T-cell (primary cell): Measurements from ENCODE around the gene RPS25. TPM values are rescaled to one million over a fixed set of nuclear protein-coding genes. Genes with fewer than 3 reads are reported as not detected.

Source experiments
- ATAC-seq, 4 experiments: fragments of 200-7000 bp in 3 of 4; fragments of 150-1000 bp in 1 of 4; cut with Tn5 transposase; replicated peaks in 1 of 4; 1 replicate in 3 of 4; 2 replicates in 1 of 4; pipeline ENCODE4 v1.10.0; 2021; ENCODE audit warnings: moderate library complexity in 3 of 4, mild to moderate bottlenecking in 2 of 4, moderate number of reproducible peaks in 1 of 4
- CTCF ChIA-PET, 2 donors: fragments of 300-600 bp; sonication (Branson Sonifier 250); formaldehyde crosslinking; loops; one replicate each; lab custom pipeline; 2022; ENCODE audit warnings: antibody characterized with exemption in 2 of 2; lab: Charles Lee
- POLR2A ChIA-PET, 2 donors: fragments of 300-600 bp; sonication (Branson Sonifier 250); formaldehyde crosslinking; loops; one replicate each; lab custom pipeline; 2022; ENCODE audit warnings: antibody characterized with exemption in 2 of 2; lab: Charles Lee
- DNase-seq, 35 experiments: peaks; one replicate each; pipeline versions ENCODE4 v3.0.0 to v3.0.0-alpha.2; 2013 to 2023
- H3K27ac ChIP-seq: one replicate; pipeline ENCODE4 v1.5.1; 2013; ENCODE audit warnings: low read length
- H3K27me3 ChIP-seq, 2 experiments: replicated peaks in 1 of 2; 1 replicate in 1 of 2; 2 replicates in 1 of 2; pipeline versions ENCODE4 v1.6.1 to v1.7.0; 2013; ENCODE audit warnings: low read length in 1 of 2, mixed read lengths in 1 of 2; ENCODE audit not compliant: control insufficient read depth in 2 of 2, insufficient read depth in 2 of 2; ENCODE audit errors: extremely low read depth in 1 of 2
- H3K36me3 ChIP-seq, 2 donors: 1 replicate in 1 of 2; 2 replicates in 1 of 2; pipeline versions ENCODE4 v1.6.1 to v1.7.0; 2013; ENCODE audit warnings: low read length in 1 of 2; ENCODE audit not compliant: control insufficient read depth in 2 of 2, insufficient read depth in 1 of 2; ENCODE audit errors: extremely low read depth in 1 of 2
- H3K4me1 ChIP-seq, 2 experiments: 1 replicate in 1 of 2; 2 replicates in 1 of 2; pipeline versions ENCODE4 v1.6.1 to v1.7.0; 2013; ENCODE audit warnings: low read length in 2 of 2, mixed read lengths in 1 of 2; ENCODE audit not compliant: insufficient read depth in 2 of 2, control insufficient read depth in 1 of 2; ENCODE audit errors: extremely low read depth in 1 of 2
- H3K4me3 ChIP-seq, 2 donors: 1 replicate in 1 of 2; 2 replicates in 1 of 2; pipeline versions ENCODE4 v1.5.1 to v1.7.0; 2013; ENCODE audit warnings: mild to moderate bottlenecking in 2 of 2, low read length in 1 of 2, moderate library complexity in 1 of 2; ENCODE audit not compliant: control insufficient read depth in 1 of 2; ENCODE audit errors: extremely low read depth in 1 of 2
- H3K9me3 ChIP-seq: 2 replicates; pipeline ENCODE4 v1.7.0; 2013
- H3K27ac Mint-ChIP-seq, 2 donors: one replicate each; pipeline ENCODE4 v1.8.0; 2020 to 2021; ENCODE audit warnings: mild to moderate bottlenecking in 2 of 2, mixed read lengths in 2 of 2
- H3K27me3 Mint-ChIP-seq, 2 donors: one replicate each; pipeline ENCODE4 v1.8.0; 2021 to 2022; ENCODE audit warnings: mixed read lengths in 2 of 2
- H3K36me3 Mint-ChIP-seq: one replicate; pipeline ENCODE4 v1.8.0; 2021; ENCODE audit warnings: mixed read lengths
- H3K4me1 Mint-ChIP-seq, 3 donors: one replicate each; pipeline ENCODE4 v1.8.0; 2020 to 2022; ENCODE audit warnings: mixed read lengths in 3 of 3, mild to moderate bottlenecking in 1 of 3
- H3K4me3 Mint-ChIP-seq, 3 donors: one replicate each; pipeline ENCODE4 v1.8.0; 2020 to 2022; ENCODE audit warnings: mild to moderate bottlenecking in 3 of 3, mixed read lengths in 3 of 3, moderate library complexity in 3 of 3
- H3K9me3 Mint-ChIP-seq, 3 donors: one replicate each; pipeline ENCODE4 v1.8.0; 2020 to 2022; ENCODE audit warnings: mixed read lengths in 3 of 3
- WGBS: methylation state at CpG from one replicate; pipeline ENCODE4 v1.1.5; 2013; ENCODE audit warnings: missing lambda C conversion rate; ENCODE audit not compliant: insufficient coverage; 5-methylcytosine and 5-hydroxymethylcytosine counted together
- total RNA-seq, 35 experiments: library from RNA in 6 of 35; stranded (reverse) in 6 of 35; fragments of 120-200 nt in 1 of 35; gene quantifications; one replicate each; pipeline versions ENCODE4 v1.2.1 to v1.2.4 and lab custom pipeline; 2013 to 2026

RPS25 gene
- total RNA-seq, 5 donors from 2014 or later (not counting 1 experiment from before 2014, with no cell fraction given) = 1,733 to 2,728 (median 2,161) TPM

GRCh38 chr11:119029069-119029339 is 10.9 kb upstream of the RPS25 start:
- Histone ChIP-seq H3K36me3 (peaks cover 5 to 25% of the 10 kb centered on the region in 2 donors), H3K27me3 (no peaks in the 10 kb centered on the region), H3K9me3 (no peaks in the 10 kb centered on the region), H3K4me1 (peaks cover 0 to 34% of the 10 kb centered on the region in 2 experiments), H3K4me3 (no peak overlapping the region), H3K27ac (peak overlapping the region; percentile 72)
- WGBS = 67% methylated on average over 1 of the region's 1 CpG
- ChIA-PET POLR2A (interaction anchor here in 1 of 2 donors (0.6 kb wide), 1 partner anchor 11 kb away, joined by 3 read pairs; no protein-coding TSS in a partner anchor), CTCF (no interaction called here)
- H3K9me3 Mint-ChIP-seq = no peaks in the 10 kb centered on the region
- peaks cover 14% of the 10 kb centered on the region for H3K36me3 Mint-ChIP-seq
- ATAC-seq = no peak
- H3K4me3 Mint-ChIP-seq = peak overlapping the region; percentile 72 to 87 (median 78)
- H3K27ac Mint-ChIP-seq = peak overlapping the region; percentile 57 to 84
- peaks cover 15 to 32% (median 26%) of the 10 kb centered on the region in 3 donors for H3K4me1 Mint-ChIP-seq
- DNase-seq = no peak
- no peaks in the 10 kb centered on the region for H3K27me3 Mint-ChIP-seq

GRCh38 chr11:119028346-119029068 is 10.4 kb upstream of the RPS25 start:
- POLR2A ChIA-PET = no interaction called here

GRCh38 chr11:119027561-119028345 is 9.6 kb upstream of the RPS25 start:
- peak overlapping the region in 1 of 3 donors; percentile 6 for H3K4me3 Mint-ChIP-seq
- peaks cover 20% of the 10 kb centered on the region for H3K36me3 Mint-ChIP-seq
- ChIA-PET CTCF (no interaction called here), POLR2A (no interaction called here)
- Histone ChIP-seq H3K36me3 (peaks cover 5 to 37% of the 10 kb centered on the region in 2 donors), H3K4me1 (peaks cover 0 to 34% of the 10 kb centered on the region in 2 experiments), H3K4me3 (no peak overlapping the region), H3K27ac (no peak overlapping the region), H3K9me3 (no peaks in the 10 kb centered on the region), H3K27me3 (no peaks in the 10 kb centered on the region)
- H3K27ac Mint-ChIP-seq = peak overlapping the region in 1 of 2 donors; percentile 55
- DNase-seq (no peak), ATAC-seq (no peak)
- H3K9me3 Mint-ChIP-seq = no peaks in the 10 kb centered on the region
- WGBS = 100% methylated on average over 1 of the region's 9 CpGs
- H3K4me1 Mint-ChIP-seq = peaks cover 23 to 41% (median 36%) of the 10 kb centered on the region in 3 donors
- no peaks in the 10 kb centered on the region for H3K27me3 Mint-ChIP-seq

More at GRCh38 chr11:119028346-119029068, 10.4 kb upstream of the RPS25 start:
- peaks cover 19 to 37% (median 31%) of the 10 kb centered on the region in 3 donors for H3K4me1 Mint-ChIP-seq
- Histone ChIP-seq H3K27ac (peak overlapping the region; percentile 72), H3K9me3 (no peaks in the 10 kb centered on the region), H3K36me3 (peaks cover 5 to 30% of the 10 kb centered on the region in 2 donors), H3K27me3 (no peaks in the 10 kb centered on the region), H3K4me3 (no peak overlapping the region), H3K4me1 (peaks cover 0 to 34% of the 10 kb centered on the region in 2 experiments)
- no peaks in the 10 kb centered on the region for H3K27me3 Mint-ChIP-seq
- peak overlapping the region; percentile 57 to 84 for H3K27ac Mint-ChIP-seq
- H3K36me3 Mint-ChIP-seq = peaks cover 16% of the 10 kb centered on the region
- WGBS = 93% methylated on average over 9 of the region's 9 CpGs
- peak overlapping the region; percentile 72 to 87 (median 78) for H3K4me3 Mint-ChIP-seq
- no peaks in the 10 kb centered on the region for H3K9me3 Mint-ChIP-seq
- DNase-seq (no peak), ATAC-seq (no peak)
- CTCF ChIA-PET = no interaction called here

GRCh38 chr11:119026970-119027369 is 8.8 kb upstream of the RPS25 start:
- Mint-ChIP-seq H3K4me3 (no peak overlapping the region), H3K36me3 (peaks cover 20% of the 10 kb centered on the region), H3K9me3 (no peaks in the 10 kb centered on the region), H3K4me1 (peaks cover 25 to 45% (median 38%) of the 10 kb centered on the region in 3 donors), H3K27ac (peak overlapping the region in 1 of 2 donors; percentile 17), H3K27me3 (no peaks in the 10 kb centered on the region)
- peaks cover 5 to 44% of the 10 kb centered on the region in 2 donors for H3K36me3 ChIP-seq
- no peak for DNase-seq
- WGBS = no CpG with 5 or more reads among the region's 2 CpGs
- ATAC-seq = no peak
- H3K4me3 ChIP-seq = no peak overlapping the region
- H3K4me1 ChIP-seq = peaks cover 0 to 34% of the 10 kb centered on the region in 2 experiments
- no peaks in the 10 kb centered on the region for H3K27me3 ChIP-seq
- no peaks in the 10 kb centered on the region for H3K9me3 ChIP-seq
- no peak overlapping the region for H3K27ac ChIP-seq
- ChIA-PET POLR2A (no interaction called here), CTCF (no interaction called here)

- peak overlapping the region in 1 of 2 donors; percentile 34 for H3K27ac Mint-ChIP-seq
- H3K27me3 Mint-ChIP-seq = no peaks in the 10 kb centered on the region
- DNase-seq = no peak
- H3K4me3 Mint-ChIP-seq = no peak overlapping the region
- H3K4me1 ChIP-seq = peaks cover 0 to 36% of the 10 kb centered on the region in 2 experiments
- H3K27ac ChIP-seq = no peak overlapping the region
- no peak for ATAC-seq
- peaks cover 5 to 52% of the 10 kb centered on the region in 2 donors for H3K36me3 ChIP-seq
- no peak overlapping the region for H3K4me3 ChIP-seq
- H3K9me3 ChIP-seq = no peaks in the 10 kb centered on the region
- ChIA-PET CTCF (interaction anchor here in 1 of 2 donors (0.6 kb wide), 1 partner anchor 34 kb away, joined by 3 read pairs; no protein-coding TSS in a partner anchor), POLR2A (no interaction called here)
- no peaks in the 10 kb centered on the region for H3K27me3 ChIP-seq
- peaks cover 33 to 48% (median 46%) of the 10 kb centered on the region in 3 donors for H3K4me1 Mint-ChIP-seq
- no peaks in the 10 kb centered on the region for H3K9me3 Mint-ChIP-seq
- H3K36me3 Mint-ChIP-seq = peaks cover 28% of the 10 kb centered on the region
- 97% methylated on average over 14 of the region's 16 CpGs for WGBS
These were observed 8.0 kb upstream of the RPS25 start for GRCh38 chr11:119025978-119026766.

- no peak overlapping the region for H3K4me3 Mint-ChIP-seq
- H3K9me3 Mint-ChIP-seq = no peaks in the 10 kb centered on the region
- peak overlapping the region; percentile 34 for H3K27ac Mint-ChIP-seq
- peaks cover 0 to 38% of the 10 kb centered on the region in 2 experiments for H3K4me1 ChIP-seq
- ChIA-PET POLR2A (no interaction called here), CTCF (no interaction called here)
- H3K4me1 Mint-ChIP-seq = peaks cover 35 to 55% (median 48%) of the 10 kb centered on the region in 3 donors
- H3K36me3 ChIP-seq = peaks cover 5 to 55% of the 10 kb centered on the region in 2 donors
- peaks cover 29% of the 10 kb centered on the region for H3K36me3 Mint-ChIP-seq
- WGBS = 93% methylated on average over 4 of the region's 5 CpGs
- DNase-seq (no peak), ATAC-seq (no peak)
- H3K4me3 ChIP-seq = no peak overlapping the region
- H3K27me3 Mint-ChIP-seq = no peaks in the 10 kb centered on the region
- no peak overlapping the region for H3K27ac ChIP-seq
- no peaks in the 10 kb centered on the region for H3K9me3 ChIP-seq
- no peaks in the 10 kb centered on the region for H3K27me3 ChIP-seq
These were observed 7.4 kb upstream of the RPS25 start for GRCh38 chr11:119025541-119025940.
